NCI-H1694 (cell line): ENCODE data around the gene MAGED2.
"Not testable (repeated sequence)": the region's sequence is repeated elsewhere in the genome, so short reads cannot be mapped to it uniquely, and the experiment has no call there.

Experiments
- DNase-seq: peaks from one replicate; lab custom pipeline; 2025; lab: John Stamatoyannopoulos, UW

The MAGED2 gene

GRCh38 chrX:54818221-54818620 lies 10.7 kb downstream of the MAGED2 start:
- no peak for DNase-seq

GRCh38 chrX:54819201-54819600 lies 11.7 kb downstream of the MAGED2 start:
- no peak for DNase-seq

- DNase-seq = no peak
These were observed 13.2 kb downstream of the MAGED2 start for GRCh38 chrX:54820737-54821136.

GRCh38 chrX:54821310-54821709 lies 13.8 kb downstream of the MAGED2 start:
- DNase-seq = no peak

- DNase-seq = no peak
These were observed 16.6 kb downstream of the MAGED2 start for GRCh38 chrX:54824195-54824594.

- DNase-seq = no peak
These were observed 17.2 kb downstream of the MAGED2 start for GRCh38 chrX:54824722-54825121.

- DNase-seq = no peak
These were observed 18.3 kb downstream of the MAGED2 start for GRCh38 chrX:54825716-54826438.

- DNase-seq = no peak
These were observed 19.1 kb downstream of the MAGED2 start for GRCh38 chrX:54826598-54826997.

- no peak for DNase-seq
These were observed 31.0 kb downstream of the MAGED2 start for GRCh38 chrX:54838583-54838982.

- DNase-seq = not testable (repeated sequence)
These were observed 33.8 kb downstream of the MAGED2 start for GRCh38 chrX:54841184-54841874.

- DNase-seq = no peak
These were observed 35.1 kb downstream of the MAGED2 start for GRCh38 chrX:54842607-54843006.

- no peak for DNase-seq
These were observed 35.5 kb downstream of the MAGED2 start for GRCh38 chrX:54843050-54843449.

GRCh38 chrX:54847700-54848099 lies 40.2 kb downstream of the MAGED2 start:
- DNase-seq = not testable (repeated sequence)

GRCh38 chrX:54865208-54865607 lies 57.7 kb downstream of the MAGED2 start:
- DNase-seq = no peak
